ENCODE measurements around the gene PPIL1.

GRCh38 chr6:36865835-36866234, 8.8 kb downstream of the PPIL1 start:
- TF ChIP-seq, protein P1, sequence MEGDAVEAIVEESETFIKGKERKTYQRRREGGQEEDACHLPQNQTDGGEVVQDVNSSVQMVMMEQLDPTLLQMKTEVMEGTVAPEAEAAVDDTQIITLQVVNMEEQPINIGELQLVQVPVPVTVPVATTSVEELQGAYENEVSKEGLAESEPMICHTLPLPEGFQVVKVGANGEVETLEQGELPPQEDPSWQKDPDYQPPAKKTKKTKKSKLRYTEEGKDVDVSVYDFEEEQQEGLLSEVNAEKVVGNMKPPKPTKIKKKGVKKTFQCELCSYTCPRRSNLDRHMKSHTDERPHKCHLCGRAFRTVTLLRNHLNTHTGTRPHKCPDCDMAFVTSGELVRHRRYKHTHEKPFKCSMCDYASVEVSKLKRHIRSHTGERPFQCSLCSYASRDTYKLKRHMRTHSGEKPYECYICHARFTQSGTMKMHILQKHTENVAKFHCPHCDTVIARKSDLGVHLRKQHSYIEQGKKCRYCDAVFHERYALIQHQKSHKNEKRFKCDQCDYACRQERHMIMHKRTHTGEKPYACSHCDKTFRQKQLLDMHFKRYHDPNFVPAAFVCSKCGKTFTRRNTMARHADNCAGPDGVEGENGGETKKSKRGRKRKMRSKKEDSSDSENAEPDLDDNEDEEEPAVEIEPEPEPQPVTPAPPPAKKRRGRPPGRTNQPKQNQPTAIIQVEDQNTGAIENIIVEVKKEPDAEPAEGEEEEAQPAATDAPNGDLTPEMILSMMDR (IDR thresholded peaks at IDR 0.05), result no peak
- TF ChIP-seq EP300 (IDR thresholded peaks at IDR 0.05), result no peak

Measured in stomach (tissue), 4 donors.